Measurements from ENCODE around the gene SERPINI1. TPM values are rescaled to one million over a fixed set of nuclear protein-coding genes. Genes with fewer than 3 reads are reported as not detected.
"Not testable (repeated sequence)": the region's sequence is repeated elsewhere in the genome, so short reads cannot be mapped to it uniquely, and the experiment has no call there.

SERPINI1 gene
- polyA plus RNA-seq, 3 donors = 30.0 to 60.6 (median 58.8) TPM

- DNase-seq (ENCODE audit: extremely low read depth in 1 of 11, low read depth in 9 of 11, low spot score in 4 of 11) = not testable (repeated sequence)
Observed at GRCh38 chr3:167827588-167827987, 92.1 kb downstream of the SERPINI1 start.

DNA sequence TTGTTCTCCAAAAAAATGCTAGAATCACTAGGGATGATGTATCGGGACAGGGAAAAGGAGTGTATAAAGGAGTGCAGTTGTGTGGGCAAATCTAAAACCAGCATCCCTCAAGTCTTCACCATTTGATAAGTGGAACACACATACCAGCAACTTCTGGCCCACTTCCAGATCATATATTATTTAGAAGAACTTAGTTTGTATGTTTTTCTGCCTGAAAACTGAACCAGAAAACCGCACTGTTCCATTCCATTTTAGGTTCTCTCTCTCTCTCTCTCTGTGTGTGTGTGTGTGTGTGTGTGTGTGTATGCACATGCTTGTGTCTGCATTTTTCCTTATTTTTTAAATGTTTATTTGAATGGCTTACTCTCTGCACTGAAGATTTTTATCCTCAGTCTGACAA lies 93.5 kb downstream of the SERPINI1 start:
- DNase-seq (ENCODE audit: extremely low read depth in 1 of 11, low read depth in 9 of 11, low spot score in 4 of 11) = no peak

GRCh38 chr3:167830007-167830406 lies 94.5 kb downstream of the SERPINI1 start:
- DNase-seq (ENCODE audit: extremely low read depth in 1 of 11, low read depth in 9 of 11, low spot score in 4 of 11) = no peak

DNA sequence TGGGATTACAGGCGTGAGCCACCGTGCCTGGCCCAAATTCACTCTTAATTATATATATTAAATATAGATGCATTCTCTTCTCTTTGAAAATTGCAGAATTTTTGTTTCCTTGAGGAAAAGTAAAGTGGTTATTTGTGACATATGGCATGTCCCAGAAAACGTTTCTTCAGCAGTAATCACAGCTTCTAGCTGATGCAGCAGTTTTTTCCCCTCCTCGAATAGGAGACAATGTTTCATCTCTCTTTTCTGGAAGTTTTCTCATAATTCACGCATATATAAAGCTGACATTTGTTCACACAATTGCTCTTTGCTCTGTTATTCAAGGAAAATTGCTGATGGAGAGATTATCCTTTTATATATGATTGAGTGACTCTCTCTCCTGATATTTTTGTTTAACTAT lies 99.8 kb downstream of the SERPINI1 start:
- DNase-seq (ENCODE audit: extremely low read depth in 1 of 11, low read depth in 9 of 11, low spot score in 4 of 11) = no peak

DNA sequence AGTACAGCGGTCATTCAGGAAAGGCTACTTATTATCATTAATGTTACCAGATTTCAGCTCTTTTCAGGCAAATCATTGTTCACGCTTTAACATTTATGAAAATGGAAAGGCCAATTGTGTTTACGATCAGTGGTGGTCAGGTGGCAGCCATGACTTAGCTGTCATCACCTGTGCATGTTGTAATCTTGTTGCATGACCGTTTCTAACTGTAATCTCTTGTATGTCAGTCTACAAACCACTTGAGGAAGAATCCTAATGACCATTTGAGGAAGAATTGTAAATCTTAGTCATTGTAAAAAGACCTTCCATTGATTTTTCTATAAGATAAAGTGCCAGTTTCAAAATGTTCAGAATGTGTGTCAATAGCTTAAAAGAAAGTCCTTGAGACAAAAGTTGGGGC lies 100.4 kb downstream of the SERPINI1 start:
- no peak for DNase-seq (ENCODE audit: extremely low read depth in 1 of 11, low read depth in 9 of 11, low spot score in 4 of 11)

DNA sequence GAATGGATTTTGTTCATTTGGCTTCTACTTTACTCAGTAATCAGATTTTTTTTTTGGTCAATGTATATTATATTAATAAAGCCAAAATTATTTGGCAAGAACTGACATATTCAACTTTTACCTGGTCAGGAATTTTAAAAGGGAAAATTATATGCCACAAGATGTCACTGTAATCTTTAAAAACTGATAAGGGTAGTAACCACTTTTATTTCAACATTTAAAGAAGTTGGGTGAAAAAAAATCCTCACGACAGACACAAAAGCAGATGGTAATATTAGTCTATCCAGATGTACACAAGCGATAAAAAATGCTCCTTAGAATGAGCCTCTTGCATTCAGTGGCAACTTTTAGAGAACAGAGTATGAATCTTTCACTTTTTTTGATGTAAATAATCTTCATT lies 101.9 kb downstream of the SERPINI1 start:
- no peak for DNase-seq (ENCODE audit: extremely low read depth in 1 of 11, low read depth in 9 of 11, low spot score in 4 of 11)

DNA sequence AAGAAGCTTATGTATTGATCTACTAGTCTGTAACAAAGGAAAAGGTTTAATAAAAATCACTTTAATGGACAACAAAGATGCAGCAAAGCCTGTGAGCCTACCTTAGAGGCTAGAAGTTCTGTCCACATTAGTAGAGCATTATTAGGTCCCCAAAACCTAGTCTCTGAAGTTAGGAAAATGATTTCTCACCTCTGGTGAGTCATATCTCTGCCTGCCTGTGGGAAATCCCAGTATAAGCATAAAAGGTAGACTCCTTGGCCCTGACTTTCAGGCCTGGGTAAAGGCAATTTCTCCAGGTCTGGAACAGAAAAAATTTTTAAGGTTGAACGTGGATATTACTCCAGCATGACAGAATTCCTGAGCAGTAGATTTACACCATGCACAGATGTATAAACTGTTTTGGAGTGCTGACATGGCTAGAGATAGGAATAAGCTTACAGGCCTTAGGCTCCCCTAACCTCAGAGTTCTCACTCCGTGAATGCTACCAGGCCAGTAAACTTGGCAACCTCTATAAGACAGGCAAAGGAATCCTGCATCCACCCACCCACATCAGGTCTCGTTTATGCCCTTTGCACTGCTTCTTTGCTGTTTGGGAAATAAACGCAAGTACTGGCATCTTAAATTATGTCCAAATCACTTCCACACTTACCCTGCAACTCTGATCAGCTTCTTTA lies 104.1 kb downstream of the SERPINI1 start:
- no peak for DNase-seq (ENCODE audit: extremely low read depth in 1 of 11, low read depth in 9 of 11, low spot score in 4 of 11)

DNA sequence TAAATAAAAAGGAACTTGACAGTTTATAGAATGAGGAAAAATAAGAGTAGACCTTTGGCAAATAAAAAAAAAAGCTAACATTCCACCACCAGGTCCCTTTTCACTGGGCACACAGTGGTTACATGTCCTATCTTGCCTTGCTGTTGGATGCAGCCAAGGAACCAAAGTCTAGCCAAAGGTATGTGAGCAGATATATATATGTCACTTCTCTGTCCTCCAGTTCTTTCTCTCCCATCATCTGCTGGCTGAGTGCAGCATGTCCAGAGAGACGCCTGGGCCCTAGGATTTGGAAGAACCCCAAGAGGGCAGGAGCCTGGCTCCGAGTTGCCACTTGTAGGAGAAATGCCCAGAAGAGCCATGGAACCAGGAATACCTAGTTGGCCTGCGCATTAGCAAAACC lies 104.7 kb downstream of the SERPINI1 start:
- DNase-seq (ENCODE audit: extremely low read depth in 1 of 11, low read depth in 9 of 11, low spot score in 4 of 11) = no peak

DNA sequence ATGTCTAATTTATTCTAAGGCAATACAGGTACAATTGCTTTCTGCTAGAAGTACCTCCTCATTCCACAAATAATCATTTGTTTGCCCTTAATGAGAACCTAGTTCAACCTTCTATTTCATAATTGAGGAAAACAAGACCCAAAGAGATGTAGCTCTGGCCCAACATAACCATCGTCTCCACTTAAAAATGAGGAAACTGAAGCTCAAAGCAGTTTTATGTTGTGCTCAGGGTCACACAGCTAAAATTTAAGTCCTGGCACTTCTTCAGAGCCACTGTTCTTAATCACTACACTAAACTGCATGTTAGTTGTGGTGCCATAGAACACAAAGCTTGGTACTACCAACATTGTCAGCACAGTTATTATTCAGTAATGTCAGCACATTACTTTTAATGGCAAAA lies 108.0 kb downstream of the SERPINI1 start:
- DNase-seq (ENCODE audit: extremely low read depth in 1 of 11, low read depth in 9 of 11, low spot score in 4 of 11) = no peak

DNA sequence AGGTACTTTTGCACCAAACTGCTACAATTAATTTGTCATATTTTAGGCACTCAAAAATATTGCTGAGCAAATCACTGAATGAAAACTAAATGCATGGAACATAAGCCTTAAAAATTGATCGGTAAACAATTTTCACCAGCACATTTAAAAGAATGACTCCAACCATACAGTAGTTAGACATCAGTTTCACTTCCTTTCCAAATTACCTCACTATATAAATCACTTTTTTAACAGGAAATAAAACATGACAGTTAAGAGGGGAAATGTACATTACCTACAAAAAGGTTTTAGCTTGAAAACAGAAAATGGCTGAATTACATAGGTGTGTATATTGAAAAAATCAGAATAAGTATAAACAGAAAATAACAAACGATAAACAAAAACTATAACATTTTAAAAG lies 108.4 kb downstream of the SERPINI1 start:
- DNase-seq (ENCODE audit: extremely low read depth in 1 of 11, low read depth in 9 of 11, low spot score in 4 of 11) = no peak

GRCh38 chr3:167844528-167844927 lies 109.0 kb downstream of the SERPINI1 start:
- DNase-seq (ENCODE audit: extremely low read depth in 1 of 11, low read depth in 9 of 11, low spot score in 4 of 11) = no peak

DNA sequence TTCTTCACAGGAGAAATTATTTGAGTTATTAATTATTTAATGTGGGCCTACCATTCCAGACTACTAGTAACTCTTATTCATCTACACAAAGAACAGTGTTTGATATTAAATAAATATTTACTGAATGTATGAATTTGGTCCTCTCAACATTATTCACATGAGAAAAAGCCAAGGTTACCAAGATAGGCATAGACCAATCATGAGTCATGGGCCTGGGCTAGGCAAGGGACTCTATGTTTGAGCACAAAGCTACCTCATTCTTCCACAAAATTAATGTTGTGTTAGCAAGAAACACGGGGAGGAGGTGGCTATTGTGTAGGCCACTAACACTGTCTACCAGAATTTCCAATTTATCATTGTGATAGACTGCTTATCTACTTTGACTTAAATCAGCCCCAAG lies 115.7 kb downstream of the SERPINI1 start:
- DNase-seq (ENCODE audit: extremely low read depth in 1 of 11, low read depth in 9 of 11, low spot score in 4 of 11) = no peak

GRCh38 chr3:167851749-167852148 lies 116.2 kb downstream of the SERPINI1 start:
- no peak for DNase-seq (ENCODE audit: extremely low read depth in 1 of 11, low read depth in 9 of 11, low spot score in 4 of 11)

- no peak for DNase-seq (ENCODE audit: extremely low read depth in 1 of 11, low read depth in 9 of 11, low spot score in 4 of 11)
Observed at GRCh38 chr3:167852216-167852615, 116.7 kb downstream of the SERPINI1 start.

DNA sequence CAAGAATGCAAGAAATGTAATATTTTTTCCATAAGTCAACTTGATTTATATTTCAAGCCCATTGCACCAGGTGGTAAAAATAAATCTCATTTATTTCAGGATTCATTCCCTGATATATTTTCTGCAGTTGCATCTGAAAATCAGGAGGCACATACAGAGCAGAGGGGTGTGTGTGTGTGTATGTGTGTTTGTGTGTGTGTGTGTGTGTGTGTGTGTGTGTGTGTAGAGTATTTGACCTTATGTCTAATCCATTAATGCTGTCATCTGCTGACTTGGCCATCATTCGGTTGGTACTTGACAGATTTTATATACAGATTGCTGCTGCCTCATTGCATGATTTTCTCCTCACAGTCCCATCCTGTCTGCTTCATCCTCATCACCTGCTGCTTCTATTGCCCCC lies 118.5 kb downstream of the SERPINI1 start:
- DNase-seq (ENCODE audit: extremely low read depth in 1 of 11, low read depth in 9 of 11, low spot score in 4 of 11) = no peak

GRCh38 chr3:167854846-167855245 lies 119.3 kb downstream of the SERPINI1 start:
- DNase-seq (ENCODE audit: extremely low read depth in 1 of 11, low read depth in 9 of 11, low spot score in 4 of 11) = no peak

GRCh38 chr3:167855306-167855705 lies 119.8 kb downstream of the SERPINI1 start:
- no peak for DNase-seq (ENCODE audit: extremely low read depth in 1 of 11, low read depth in 9 of 11, low spot score in 4 of 11)

DNA sequence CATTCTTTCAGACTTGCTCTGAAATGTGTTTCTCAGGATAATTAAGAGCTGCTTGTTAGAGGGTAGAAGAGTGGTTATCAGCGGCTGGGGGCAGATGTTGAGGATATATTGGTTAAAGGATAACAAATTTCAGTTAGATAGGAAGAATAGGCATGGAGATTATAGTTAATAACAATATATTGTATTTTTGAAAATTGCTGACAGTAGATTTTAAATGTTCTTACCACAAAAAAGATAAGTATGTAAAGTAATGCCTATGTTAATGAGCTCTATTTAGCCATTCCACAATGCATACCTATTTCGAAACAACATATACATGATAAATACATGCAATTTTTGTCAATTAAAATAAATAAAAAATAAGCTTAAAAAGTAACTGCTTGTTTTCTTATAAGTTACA lies 123.3 kb downstream of the SERPINI1 start:
- no peak for DNase-seq (ENCODE audit: extremely low read depth in 1 of 11, low read depth in 9 of 11, low spot score in 4 of 11)

DNA sequence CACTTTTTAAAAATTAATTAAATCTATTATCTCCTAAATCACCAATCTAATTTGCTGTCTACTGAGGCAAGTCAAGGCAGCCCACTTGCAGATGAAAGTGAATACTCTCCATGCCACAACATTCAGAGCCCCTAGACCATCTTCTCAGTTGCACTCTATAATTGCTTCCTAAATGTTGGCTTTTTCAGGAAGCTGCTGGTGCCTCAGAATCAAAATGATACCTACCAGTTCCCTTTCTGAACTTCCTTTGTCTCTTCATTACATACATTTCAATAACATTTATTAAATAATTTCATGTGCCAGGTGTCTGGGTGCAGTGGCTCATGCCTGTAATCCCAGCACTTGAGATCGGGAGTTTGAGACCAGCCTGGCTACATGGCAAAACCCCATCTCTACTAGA lies 124.1 kb downstream of the SERPINI1 start:
- no peak for DNase-seq (ENCODE audit: extremely low read depth in 1 of 11, low read depth in 9 of 11, low spot score in 4 of 11)

GRCh38 chr3:167861649-167862048 lies 126.1 kb downstream of the SERPINI1 start:
- DNase-seq (ENCODE audit: extremely low read depth in 1 of 11, low read depth in 9 of 11, low spot score in 4 of 11) = no peak

GRCh38 chr3:167862104-167862730 lies 126.7 kb downstream of the SERPINI1 start:
- DNase-seq (ENCODE audit: extremely low read depth in 1 of 11, low read depth in 9 of 11, low spot score in 4 of 11) = no peak
